HG02938 (cell line): ENCODE results near the gene EPHA2.

Experiments used
- ATAC-seq: cut with Tn5 transposase; IDR thresholded peaks from one replicate; pipeline ENCODE4 v1.9.1; 2021; ENCODE audit warnings: mild to moderate bottlenecking, moderate library complexity; ENCODE audit not compliant: unreplicated experiment

The EPHA2 gene

GRCh38 chr1:16076865-16077238 lies 79.0 kb downstream of the EPHA2 start:
- no peak for ATAC-seq

DNA sequence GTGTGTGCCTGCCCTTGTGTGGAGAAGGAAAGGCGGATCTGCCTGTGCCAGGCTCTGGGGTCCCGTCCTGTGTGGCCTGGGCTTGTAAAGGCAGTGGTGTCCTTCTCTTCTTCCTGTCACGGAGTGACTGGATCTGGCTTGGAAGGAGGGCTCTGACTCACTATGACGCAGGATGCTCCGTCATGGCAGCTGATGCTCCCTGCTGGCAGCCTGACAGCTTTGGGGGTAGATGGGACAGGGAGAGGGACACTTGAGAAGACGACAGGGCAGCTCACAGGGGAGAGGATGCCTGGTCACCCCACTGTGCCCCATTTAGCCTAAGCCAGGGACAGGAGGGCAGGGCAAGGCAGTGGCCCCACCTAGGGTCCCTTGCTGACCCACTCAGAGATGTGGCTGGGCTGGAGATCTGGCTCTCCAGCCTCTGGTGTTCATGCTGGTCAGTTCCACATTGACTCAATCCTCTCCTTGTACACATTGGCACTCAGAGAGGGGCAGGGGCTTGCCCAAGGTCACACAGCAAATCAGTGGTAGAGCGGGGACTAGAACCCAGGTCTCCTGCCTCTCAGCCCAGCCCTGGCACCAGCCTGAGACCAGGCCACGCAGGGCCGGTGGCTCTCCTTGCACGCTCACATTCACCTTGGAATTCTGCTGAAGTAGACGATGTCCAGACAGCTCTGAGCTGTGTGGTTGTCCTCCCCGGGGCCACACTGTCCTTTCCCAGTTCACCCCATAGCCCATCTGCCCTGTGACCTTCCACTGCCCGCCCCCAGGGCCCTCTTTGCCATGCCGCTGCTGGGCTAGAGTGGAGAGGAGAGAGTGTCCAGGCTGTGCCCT lies 79.6 kb downstream of the EPHA2 start:
- no peak for ATAC-seq

- no peak for ATAC-seq
Observed at GRCh38 chr1:16075337-16076030, 80.4 kb downstream of the EPHA2 start.
